KMS-11 (cell line): ENCODE data around the gene HS2ST1.

Experiments
- H2AFZ ChIP-seq: fragments of 200-600 bp; sonication (generic); 2 replicates; pipeline ENCODE4 v1.6.1; 2016; ENCODE audit warnings: antibody characterized with exemption, mixed run types, low read depth
- H3K27ac ChIP-seq: fragments of 200-600 bp; sonication (generic); 2 replicates; pipeline ENCODE4 v1.6.1; 2016; ENCODE audit warnings: mild to moderate bottlenecking, mixed run types
- H3K27me3 ChIP-seq: fragments of 200-600 bp; sonication (generic); 2 replicates; pipeline ENCODE4 v1.6.1; 2017; ENCODE audit warnings: mild to moderate bottlenecking, low read depth, mixed run types, moderate library complexity; ENCODE audit not compliant: insufficient read depth
- H3K36me3 ChIP-seq: fragments of 200-600 bp; sonication (generic); 2 replicates; pipeline ENCODE4 v1.6.1; 2017; ENCODE audit warnings: mild to moderate bottlenecking, mixed run types; ENCODE audit not compliant: insufficient read depth
- H3K4me1 ChIP-seq: fragments of 200-600 bp; sonication (generic); 2 replicates; pipeline ENCODE4 v1.6.1; 2016; ENCODE audit warnings: mild to moderate bottlenecking, low read depth, mixed run types; ENCODE audit not compliant: poor library complexity, severe bottlenecking
- H3K4me2 ChIP-seq: fragments of 200-600 bp; sonication (generic); 2 replicates; pipeline ENCODE4 v1.7.0; 2016; ENCODE audit warnings: mild to moderate bottlenecking, mixed run types
- H3K4me3 ChIP-seq: fragments of 200-600 bp; sonication (generic); IDR thresholded peaks from 2 replicates; pipeline ENCODE4 v1.6.1; 2017; ENCODE audit warnings: low read depth, low read length, mixed read lengths; ENCODE audit not compliant: insufficient read depth
- H3K79me2 ChIP-seq: fragments of 200-600 bp; sonication (generic); 2 replicates; pipeline ENCODE4 v1.6.1; 2016; ENCODE audit warnings: low read depth, mixed run types; ENCODE audit not compliant: insufficient read depth
- H3K9ac ChIP-seq: fragments of 200-600 bp; sonication (generic); 2 replicates; pipeline ENCODE4 v1.6.1; 2016; ENCODE audit warnings: mild to moderate bottlenecking, mixed run types
- H4K20me1 ChIP-seq: fragments of 200-600 bp; sonication (generic); 2 replicates; pipeline ENCODE4 v1.6.1; 2016; ENCODE audit warnings: mild to moderate bottlenecking, mixed run types; ENCODE audit not compliant: insufficient read depth
- TF ChIP-seq, protein P1 (sequence below): fragments of 200-600 bp; sonication (generic); conservative IDR thresholded peaks from 2 replicates; pipeline ENCODE4 v1.6.1; 2017; ENCODE audit warnings: low read depth, mild to moderate bottlenecking, antibody characterized with exemption, low read length, moderate library complexity, mixed read lengths

Gene HS2ST1

GRCh38 chr1:87135329-87135712 lies 220.9 kb downstream of the HS2ST1 start:
- H3K4me2 ChIP-seq: no peak overlapping the region
- TF ChIP-seq, protein P1, sequence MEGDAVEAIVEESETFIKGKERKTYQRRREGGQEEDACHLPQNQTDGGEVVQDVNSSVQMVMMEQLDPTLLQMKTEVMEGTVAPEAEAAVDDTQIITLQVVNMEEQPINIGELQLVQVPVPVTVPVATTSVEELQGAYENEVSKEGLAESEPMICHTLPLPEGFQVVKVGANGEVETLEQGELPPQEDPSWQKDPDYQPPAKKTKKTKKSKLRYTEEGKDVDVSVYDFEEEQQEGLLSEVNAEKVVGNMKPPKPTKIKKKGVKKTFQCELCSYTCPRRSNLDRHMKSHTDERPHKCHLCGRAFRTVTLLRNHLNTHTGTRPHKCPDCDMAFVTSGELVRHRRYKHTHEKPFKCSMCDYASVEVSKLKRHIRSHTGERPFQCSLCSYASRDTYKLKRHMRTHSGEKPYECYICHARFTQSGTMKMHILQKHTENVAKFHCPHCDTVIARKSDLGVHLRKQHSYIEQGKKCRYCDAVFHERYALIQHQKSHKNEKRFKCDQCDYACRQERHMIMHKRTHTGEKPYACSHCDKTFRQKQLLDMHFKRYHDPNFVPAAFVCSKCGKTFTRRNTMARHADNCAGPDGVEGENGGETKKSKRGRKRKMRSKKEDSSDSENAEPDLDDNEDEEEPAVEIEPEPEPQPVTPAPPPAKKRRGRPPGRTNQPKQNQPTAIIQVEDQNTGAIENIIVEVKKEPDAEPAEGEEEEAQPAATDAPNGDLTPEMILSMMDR: no peak
- no peak overlapping the region for H3K9ac ChIP-seq
- H3K4me1 ChIP-seq: no peaks in the 10 kb centered on the region
- H3K79me2 ChIP-seq: no peaks in the 10 kb centered on the region
- no peaks in the 10 kb centered on the region for H3K27me3 ChIP-seq
- H3K36me3 ChIP-seq: no peaks in the 10 kb centered on the region
- H2AFZ ChIP-seq: no peak overlapping the region
- no peak overlapping the region for H3K27ac ChIP-seq
- H3K4me3 ChIP-seq: no peak overlapping the region
- H4K20me1 ChIP-seq: no peaks in the 10 kb centered on the region

GRCh38 chr1:87136607-87137341 lies 222.3 kb downstream of the HS2ST1 start:
- TF ChIP-seq, protein P1: no peak
- Histone ChIP-seq H4K20me1 (no peaks in the 10 kb centered on the region), H3K9ac (no peak overlapping the region), H2AFZ (no peak overlapping the region), H3K79me2 (no peaks in the 10 kb centered on the region), H3K4me2 (no peak overlapping the region), H3K36me3 (no peaks in the 10 kb centered on the region), H3K4me3 (no peak overlapping the region), H3K27ac (no peak overlapping the region), H3K4me1 (no peaks in the 10 kb centered on the region), H3K27me3 (no peaks in the 10 kb centered on the region)

GRCh38 chr1:87137342-87137739 lies 222.9 kb downstream of the HS2ST1 start:
- H2AFZ ChIP-seq: no peak overlapping the region
- TF ChIP-seq, protein P1: no peak
- no peak overlapping the region for H3K27ac ChIP-seq
- H3K36me3 ChIP-seq: no peaks in the 10 kb centered on the region
- no peaks in the 10 kb centered on the region for H3K79me2 ChIP-seq
- H3K4me2 ChIP-seq: no peak overlapping the region
- H3K9ac ChIP-seq: no peak overlapping the region
- H3K4me3 ChIP-seq: no peak overlapping the region
- H3K4me1 ChIP-seq: no peaks in the 10 kb centered on the region
- no peaks in the 10 kb centered on the region for H4K20me1 ChIP-seq
- H3K27me3 ChIP-seq: no peaks in the 10 kb centered on the region

DNA sequence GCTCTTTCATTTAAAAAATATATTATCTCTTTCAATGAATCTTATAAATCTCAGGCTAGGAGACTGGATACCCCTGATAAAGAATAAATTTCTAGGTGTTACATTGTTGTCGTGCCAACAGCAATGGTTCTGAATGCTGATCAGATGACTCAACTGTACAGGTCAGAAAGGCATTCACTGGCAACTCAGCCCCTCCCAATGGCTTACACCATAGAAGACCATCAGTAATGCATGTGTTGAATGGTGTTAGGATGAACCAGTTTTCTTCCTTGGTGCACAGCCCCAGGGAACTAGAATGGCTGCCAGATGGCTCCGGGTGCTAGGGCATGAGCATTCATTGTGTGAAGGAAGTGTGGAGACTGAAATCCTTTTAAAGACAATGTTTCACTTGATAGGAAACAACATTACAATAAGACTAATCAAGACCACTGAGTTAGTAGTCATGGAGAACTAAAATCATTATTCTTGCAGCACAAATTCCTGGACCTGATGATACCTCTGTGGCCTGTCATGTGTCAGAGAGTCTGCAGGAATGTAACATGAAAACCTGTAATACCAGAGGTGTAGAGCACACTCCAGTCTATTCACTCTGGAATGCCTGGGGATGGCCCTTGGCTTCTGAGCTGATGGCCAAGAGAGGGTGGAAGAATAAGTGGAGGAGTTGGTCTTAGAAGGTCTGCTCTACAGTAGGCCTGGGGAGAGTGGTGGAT lies 226.6 kb downstream of the HS2ST1 start:
- no peak overlapping the region for H3K9ac ChIP-seq
- H3K27me3 ChIP-seq: no peaks in the 10 kb centered on the region
- H3K4me1 ChIP-seq: no peaks in the 10 kb centered on the region
- no peaks in the 10 kb centered on the region for H4K20me1 ChIP-seq
- H2AFZ ChIP-seq: no peak overlapping the region
- H3K36me3 ChIP-seq: no peaks in the 10 kb centered on the region
- no peak overlapping the region for H3K4me2 ChIP-seq
- H3K79me2 ChIP-seq: no peaks in the 10 kb centered on the region
- TF ChIP-seq, protein P1: no peak
- H3K4me3 ChIP-seq: no peak overlapping the region
- no peak overlapping the region for H3K27ac ChIP-seq
